Testis (tissue), 3 donors: ENCODE measurements around the gene ITPK1. TPM values are rescaled to one million over a fixed set of nuclear protein-coding genes. Genes with fewer than 3 reads are reported as not detected.
"Not testable (repeated sequence)": the region's sequence is repeated elsewhere in the genome, so short reads cannot be mapped to it uniquely, and the experiment has no call there.

ENCODE experiments used
- DNase-seq: peaks from one replicate; pipeline ENCODE4 v3.0.0-alpha.2; 2019
- H3K27ac ChIP-seq, 2 donors: fragments of 200-600 bp; sonication (generic); one replicate each; pipeline ENCODE4 v1.5.1; 2019
- H3K27me3 ChIP-seq: fragments of 200-600 bp; sonication (generic); one replicate; pipeline ENCODE4 v1.5.1; 2019
- H3K36me3 ChIP-seq: fragments of 200-600 bp; sonication (generic); one replicate; pipeline ENCODE4 v1.5.1; 2017; ENCODE audit warnings: low read depth; ENCODE audit errors: missing control alignments
- H3K4me1 ChIP-seq: fragments of 200-600 bp; sonication (generic); one replicate; pipeline ENCODE4 v1.5.1; 2019
- H3K4me3 ChIP-seq, 2 donors: fragments of 200-600 bp; sonication (generic); one replicate each; pipeline ENCODE4 v1.5.1; 2017 to 2019
- H3K9me3 ChIP-seq: fragments of 200-600 bp; sonication (generic); one replicate; pipeline ENCODE4 v1.5.1; 2017
- POLR2A ChIP-seq: fragments of 450-650 bp; IDR thresholded peaks from one replicate; pipeline ENCODE4 v1.6.1; 2017; ENCODE audit warnings: antibody characterized with exemption, mild to moderate bottlenecking, moderate library complexity
- WGBS, 2 donors: methylation state at CpG; one replicate each; pipeline ENCODE4 v1.1.5; 2018; 5-methylcytosine and 5-hydroxymethylcytosine counted together
- intact Hi-C: fragments of 100-400 bp; cut with DNase I; formaldehyde crosslinking; loops from one replicate; pipeline ENCODE4 v1.15.1; 2023; ENCODE audit warnings: low total_unique reads
- polyA plus RNA-seq: library from polyadenylated mRNA; stranded (reverse); fragments of 350-450 nt; fragmentation: Illumina TruSeq; extraction: RNeasy Lipid Tissue Mini Kit (QIAGEN cat#74804); gene quantifications from one replicate; pipeline ENCODE4 v1.2.3, GENCODE V29; 2014; ENCODE audit warnings: low read depth, low replicate concordance; ENCODE audit not compliant: insufficient read depth
- total RNA-seq, 2 donors: library from RNA; depleted of rRNA; stranded (reverse); fragments of >200 nt; gene quantifications; one replicate each; pipeline ENCODE4 v1.2.3, GENCODE V29; 2016
- TF ChIP-seq, protein P1 (sequence below), 3 experiments: fragments of 450-650 bp in 2 of 3; fragments of 200-600 bp in 1 of 3; sonication (generic) in 1 of 3; IDR thresholded peaks; one replicate each; pipeline ENCODE4 v1.5.1; 2016 to 2019; ENCODE audit warnings: antibody characterized with exemption in 3 of 3, mild to moderate bottlenecking in 2 of 3, moderate library complexity in 1 of 3

ITPK1 gene
- total and polyA plus RNA-seq, 3 donors from 2014 or later: 78.3 to 92.5 (median 90.6) TPM

DNA sequence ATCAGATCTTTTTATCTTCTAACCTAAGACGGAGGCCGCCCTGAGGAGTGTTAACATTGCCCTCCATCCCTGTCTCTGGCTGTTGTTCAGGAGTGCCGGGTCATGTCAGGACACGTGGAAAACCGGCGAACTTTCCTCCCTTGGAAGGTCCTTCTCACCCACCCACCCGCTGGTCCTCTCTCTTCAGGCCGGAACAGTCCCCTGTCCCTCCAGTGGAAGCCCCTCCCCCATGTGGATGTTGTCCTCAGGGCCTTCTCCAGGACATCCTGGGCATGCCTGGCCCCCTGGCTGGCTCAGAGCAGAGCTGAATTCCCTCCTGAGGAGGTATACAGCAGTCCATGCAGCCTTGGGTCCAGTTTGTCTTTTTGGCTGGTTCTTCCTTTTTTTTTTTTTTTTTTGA is 20.3 kb upstream of the ITPK1 start:
- no peak for DNase-seq
- 55 to 67% methylated on average over 8 of the region's 8 CpGs for WGBS, 2 donors
- Histone ChIP-seq H3K36me3 (no peaks in the 10 kb centered on the region), H3K27ac (no peak overlapping the region), H3K4me1 (peaks cover 5% of the 10 kb centered on the region), H3K9me3 (no peaks in the 10 kb centered on the region), H3K27me3 (no peaks in the 10 kb centered on the region), H3K4me3 (no peak overlapping the region)
- intact Hi-C loops: no loop called here
- no peak for TF ChIP-seq POLR2A
- TF ChIP-seq, protein P1, sequence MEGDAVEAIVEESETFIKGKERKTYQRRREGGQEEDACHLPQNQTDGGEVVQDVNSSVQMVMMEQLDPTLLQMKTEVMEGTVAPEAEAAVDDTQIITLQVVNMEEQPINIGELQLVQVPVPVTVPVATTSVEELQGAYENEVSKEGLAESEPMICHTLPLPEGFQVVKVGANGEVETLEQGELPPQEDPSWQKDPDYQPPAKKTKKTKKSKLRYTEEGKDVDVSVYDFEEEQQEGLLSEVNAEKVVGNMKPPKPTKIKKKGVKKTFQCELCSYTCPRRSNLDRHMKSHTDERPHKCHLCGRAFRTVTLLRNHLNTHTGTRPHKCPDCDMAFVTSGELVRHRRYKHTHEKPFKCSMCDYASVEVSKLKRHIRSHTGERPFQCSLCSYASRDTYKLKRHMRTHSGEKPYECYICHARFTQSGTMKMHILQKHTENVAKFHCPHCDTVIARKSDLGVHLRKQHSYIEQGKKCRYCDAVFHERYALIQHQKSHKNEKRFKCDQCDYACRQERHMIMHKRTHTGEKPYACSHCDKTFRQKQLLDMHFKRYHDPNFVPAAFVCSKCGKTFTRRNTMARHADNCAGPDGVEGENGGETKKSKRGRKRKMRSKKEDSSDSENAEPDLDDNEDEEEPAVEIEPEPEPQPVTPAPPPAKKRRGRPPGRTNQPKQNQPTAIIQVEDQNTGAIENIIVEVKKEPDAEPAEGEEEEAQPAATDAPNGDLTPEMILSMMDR (IDR thresholded peaks at IDR 0.05): no peak

DNA sequence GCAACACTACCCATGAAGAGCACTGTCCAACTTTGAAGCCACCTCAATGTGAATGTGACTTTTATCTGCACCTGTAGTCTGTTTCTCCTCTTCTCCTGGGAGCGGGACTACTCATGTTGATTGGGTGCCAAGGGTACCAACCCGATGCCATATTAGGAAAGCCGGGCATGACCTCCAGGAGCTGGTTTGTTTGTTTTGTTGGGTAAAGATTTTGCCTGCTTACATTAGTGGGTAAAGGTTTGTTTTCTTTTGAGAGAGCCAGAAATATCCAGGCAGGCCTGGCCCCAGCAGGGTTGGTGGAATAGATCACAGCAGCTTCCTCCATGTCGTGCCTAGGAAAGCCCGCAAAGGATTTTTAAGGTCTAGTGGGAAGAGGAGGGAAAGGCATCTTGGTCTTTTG is 19.7 kb upstream of the ITPK1 start:
- intact Hi-C loops: no loop called here
- Histone ChIP-seq H3K27ac (no peak overlapping the region), H3K9me3 (no peaks in the 10 kb centered on the region), H3K4me1 (peaks cover 5% of the 10 kb centered on the region), H3K36me3 (no peaks in the 10 kb centered on the region), H3K27me3 (no peaks in the 10 kb centered on the region), H3K4me3 (no peak overlapping the region)
- 88 to 92% methylated on average over 5 of the region's 5 CpGs for WGBS, 2 donors
- TF ChIP-seq, protein P1 (IDR thresholded peaks at IDR 0.05): no peak
- TF ChIP-seq POLR2A: no peak
- no peak for DNase-seq

DNA sequence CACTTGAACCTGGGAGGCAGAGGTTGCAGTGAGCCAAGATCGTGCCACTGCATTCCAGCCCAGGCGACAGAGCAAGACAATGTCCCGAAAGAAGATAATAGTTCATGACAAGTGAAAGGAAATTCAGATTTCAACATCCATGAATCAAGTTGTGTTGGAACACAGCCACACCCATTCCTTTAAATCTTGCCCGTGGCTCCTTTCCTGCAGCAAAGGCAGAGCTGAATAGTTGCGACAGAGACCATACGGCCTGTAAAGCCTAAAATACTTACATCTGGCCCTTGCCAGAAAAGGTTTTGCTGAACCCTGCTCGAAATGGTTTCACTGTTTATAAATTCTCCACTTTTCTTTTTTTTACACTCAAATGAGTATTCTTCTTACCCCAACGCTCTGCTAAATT is 17.7 kb upstream of the ITPK1 start:
- peaks cover 5% of the 10 kb centered on the region for H3K4me1 ChIP-seq
- intact Hi-C loops: no loop called here
- H3K36me3 ChIP-seq: no peaks in the 10 kb centered on the region
- H3K27me3 ChIP-seq: no peaks in the 10 kb centered on the region
- no peak overlapping the region for H3K27ac ChIP-seq
- no peak for DNase-seq
- no peaks in the 10 kb centered on the region for H3K9me3 ChIP-seq
- no peak overlapping the region for H3K4me3 ChIP-seq
- WGBS, 2 donors: 82 to 89% methylated on average over 8 of the region's 8 CpGs
- no peak for TF ChIP-seq POLR2A
- TF ChIP-seq, protein P1 (IDR thresholded peaks at IDR 0.05): no peak

DNA sequence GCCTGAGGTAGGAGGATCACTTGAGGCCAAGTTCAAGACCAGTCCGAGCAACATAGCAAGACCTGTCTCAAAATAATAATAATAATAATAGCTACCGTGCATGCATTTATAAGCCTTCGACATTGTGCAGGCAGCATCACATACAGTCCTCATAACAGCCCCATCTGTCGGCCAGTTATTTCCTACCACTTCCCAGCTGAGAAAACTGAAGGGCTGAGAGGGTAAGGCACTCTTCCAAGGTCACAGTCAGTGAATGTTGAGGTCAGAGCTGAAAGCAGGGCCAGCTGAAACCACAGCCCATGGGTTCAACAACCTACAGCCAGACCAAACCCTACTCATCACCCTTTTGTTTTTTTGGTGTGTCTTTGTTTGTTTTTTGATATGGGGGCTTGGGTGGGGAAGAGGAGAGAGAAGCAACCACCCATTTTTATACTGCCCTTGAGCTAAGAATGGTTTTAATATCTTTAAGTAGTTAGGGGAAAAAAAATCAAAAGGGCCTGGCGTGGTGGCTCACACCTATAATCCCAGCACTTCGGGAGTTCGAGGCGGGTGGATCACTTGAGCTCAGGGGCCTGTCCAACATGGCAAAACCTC is 16.8 kb upstream of the ITPK1 start:
- 70 to 76% methylated on average over 8 of the region's 8 CpGs for WGBS, 2 donors
- TF ChIP-seq, protein P1 (IDR thresholded peaks at IDR 0.05): peak; percentile 35 to 55 (median 43)
- TF ChIP-seq POLR2A: no peak
- H3K4me3 ChIP-seq: no peak overlapping the region
- peaks cover 5% of the 10 kb centered on the region for H3K4me1 ChIP-seq
- H3K9me3 ChIP-seq: no peaks in the 10 kb centered on the region
- intact Hi-C loops: no loop called here
- no peak overlapping the region for H3K27ac ChIP-seq
- H3K36me3 ChIP-seq: no peaks in the 10 kb centered on the region
- DNase-seq: peak; percentile 79
- no peaks in the 10 kb centered on the region for H3K27me3 ChIP-seq

DNA sequence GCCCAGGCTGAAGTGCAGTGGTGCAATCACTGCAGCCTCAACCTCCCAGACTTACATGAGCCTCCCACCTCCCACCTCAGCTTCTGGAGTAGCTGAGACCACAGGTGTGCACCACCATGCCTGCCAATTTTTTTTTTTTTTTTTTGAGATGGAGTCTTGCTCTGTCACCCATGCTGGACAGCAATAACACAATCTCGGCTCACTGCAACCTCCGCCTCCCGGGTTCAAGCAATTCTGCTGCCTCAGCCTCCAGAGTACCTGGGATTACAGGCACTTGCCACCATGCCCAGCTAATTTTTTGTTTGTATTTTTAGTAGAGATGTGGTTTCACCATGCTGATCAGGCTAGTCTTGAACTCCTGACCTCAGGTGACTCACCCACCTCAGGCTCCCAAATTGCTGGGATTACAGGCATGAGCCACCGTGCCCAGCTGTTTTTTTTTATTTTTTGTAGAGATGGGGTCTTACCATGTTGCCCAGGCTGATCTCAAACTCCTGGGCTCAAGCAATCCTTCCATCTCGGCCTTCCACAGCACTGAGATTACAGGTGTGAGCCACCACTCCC is 15.6 kb upstream of the ITPK1 start:
- H3K36me3 ChIP-seq, H3K4me3 ChIP-seq, H3K27ac ChIP-seq, H3K9me3 ChIP-seq, intact Hi-C loops, H3K4me1 ChIP-seq, H3K27me3 ChIP-seq, DNase-seq: not testable (repeated sequence)
- 88 to 90% methylated on average over 5 of the region's 5 CpGs for WGBS, 2 donors
